GM19351 (cell line): ENCODE data around the gene VPS11.

ENCODE experiments used
- ATAC-seq: cut with Tn5 transposase; IDR thresholded peaks from one replicate; pipeline ENCODE4 v1.9.1; 2021; ENCODE audit warnings: mild to moderate bottlenecking, moderate library complexity; ENCODE audit not compliant: unreplicated experiment

The VPS11 gene

GRCh38 chr11:119117004-119117706, 49.5 kb downstream of the VPS11 start:
- no peak for ATAC-seq

GRCh38 chr11:119118227-119118626, 50.6 kb downstream of the VPS11 start:
- ATAC-seq, result no peak

GRCh38 chr11:119118946-119119345, 51.3 kb downstream of the VPS11 start:
- ATAC-seq, result no peak

GRCh38 chr11:119120639-119121007, 53.0 kb downstream of the VPS11 start:
- ATAC-seq, result no peak

- ATAC-seq, result peak; percentile 94
Measured at GRCh38 chr11:119121008-119121810, 53.6 kb downstream of the VPS11 start, which contains the start of gene HINFP. HINFP (plus strand) TSS chr11:119121580; CDS start chr11:119126945, 5,365 bp downstream.

- peak; percentile 9 for ATAC-seq
Measured at GRCh38 chr11:119121811-119122124, 54.1 kb downstream of the VPS11 start.

GRCh38 chr11:119125821-119126220, 58.2 kb downstream of the VPS11 start:
- ATAC-seq, result no peak

GRCh38 chr11:119126675-119127268, 59.2 kb downstream of the VPS11 start:
- ATAC-seq, result no peak

- no peak for ATAC-seq
Measured at GRCh38 chr11:119130662-119131061, 63.0 kb downstream of the VPS11 start.
